ENCODE results near the gene TPK1. TPM values are rescaled to one million over a fixed set of nuclear protein-coding genes. Genes with fewer than 3 reads are reported as not detected.

The TPK1 gene
- total RNA-seq, 6 experiments from 2014 or later = 3.1 to 6.7 (median 4.3) TPM

- TF ChIP-seq POLR2A (IDR thresholded peaks at IDR 0.05) (no peak), CTCF (IDR thresholded peaks at IDR 0.05) (no peak)
- no peak overlapping the region for H3K4me3 ChIP-seq
- intact Hi-C loops (cut with DNase I) = no loop called here
- no peaks in the 10 kb centered on the region for H3K27me3 ChIP-seq
- 80% methylated on average over 4 of the region's 9 CpGs for WGBS (ENCODE audit: insufficient coverage, low coverage, low lambda C conversion rate, missing lambda C conversion rate)
- no peak for DNase-seq
- H3K4me1 ChIP-seq = no peaks in the 10 kb centered on the region
- H3K27ac ChIP-seq = no peak overlapping the region
- no peaks in the 10 kb centered on the region for H3K36me3 ChIP-seq
- ATAC-seq = no peak
- no peaks in the 10 kb centered on the region for H3K9me3 ChIP-seq
Observed at GRCh38 chr7:144659211-144659610, 176.6 kb downstream of the TPK1 start.

DNA sequence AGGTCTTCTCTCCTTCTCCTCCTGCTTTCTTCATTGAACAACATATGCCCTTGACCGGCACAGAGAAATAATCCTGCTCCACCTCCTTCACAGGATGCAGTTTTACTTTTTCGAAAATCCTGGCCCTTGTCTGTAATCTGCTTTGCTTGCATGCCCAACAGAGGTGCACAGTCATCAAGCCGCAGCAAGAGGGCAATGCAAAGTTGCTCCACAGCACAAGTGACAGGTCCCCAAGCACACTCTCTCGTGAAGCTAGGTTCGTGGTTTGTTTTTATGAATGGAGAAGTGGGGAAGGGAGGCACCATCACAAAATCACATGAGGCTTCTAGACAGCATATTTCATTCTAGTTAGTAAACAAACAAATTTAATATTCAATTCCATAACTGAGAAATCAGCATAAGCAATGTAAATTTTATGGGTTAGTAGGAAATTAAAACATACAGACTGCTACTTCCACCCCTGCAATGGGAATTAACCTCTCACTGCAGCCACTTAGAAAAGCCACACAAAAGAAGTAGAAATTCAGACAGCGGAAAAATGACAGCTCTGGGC, 178.8 kb downstream of the TPK1 start:
- intact Hi-C loops (cut with DNase I) = no loop called here
- H3K4me3 ChIP-seq = no peak overlapping the region

DNA sequence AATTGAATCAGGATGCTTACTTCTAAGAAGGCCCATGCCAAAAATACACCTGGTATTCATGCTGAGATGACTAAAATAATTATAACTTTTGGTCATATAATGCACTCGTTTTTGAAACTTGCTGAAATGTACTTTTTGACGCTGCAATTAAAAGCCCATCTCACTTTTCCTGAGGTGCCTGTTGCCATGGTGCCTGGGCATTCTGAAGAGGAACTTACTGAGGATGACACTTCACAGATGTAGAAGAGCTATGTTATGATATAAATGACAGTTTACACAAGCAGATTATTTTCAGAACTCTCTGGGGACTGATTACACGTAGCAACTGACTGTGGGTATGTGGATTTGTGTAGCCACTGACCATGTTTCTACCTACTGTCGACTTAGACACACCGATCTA, 182.4 kb downstream of the TPK1 start:
- Histone ChIP-seq H3K27me3 (no peaks in the 10 kb centered on the region), H3K36me3 (no peaks in the 10 kb centered on the region), H3K4me1 (no peaks in the 10 kb centered on the region), H3K9me3 (no peaks in the 10 kb centered on the region), H3K27ac (no peak overlapping the region), H3K4me3 (no peak overlapping the region)
- no peak for DNase-seq
- TF ChIP-seq CTCF (IDR thresholded peaks at IDR 0.05) (no peak), POLR2A (IDR thresholded peaks at IDR 0.05) (no peak)
- no peak for ATAC-seq
- 56% methylated on average over 5 of the region's 5 CpGs for WGBS (ENCODE audit: insufficient coverage, low coverage, low lambda C conversion rate, missing lambda C conversion rate)
- intact Hi-C loops (cut with DNase I) = no loop called here

More for the DNA sequence above, 178.8 kb downstream of the TPK1 start:
- 52% methylated on average over 6 of the region's 6 CpGs for WGBS (ENCODE audit: insufficient coverage, low coverage, low lambda C conversion rate, missing lambda C conversion rate)
- Histone ChIP-seq H3K4me1 (no peaks in the 10 kb centered on the region), H3K9me3 (no peaks in the 10 kb centered on the region), H3K36me3 (no peaks in the 10 kb centered on the region), H3K27me3 (no peaks in the 10 kb centered on the region), H3K27ac (no peak overlapping the region)
- TF ChIP-seq POLR2A (IDR thresholded peaks at IDR 0.05) = no peak
- no peak for TF ChIP-seq CTCF (IDR thresholded peaks at IDR 0.05)
- no peak for DNase-seq
- no peak for ATAC-seq

DNA sequence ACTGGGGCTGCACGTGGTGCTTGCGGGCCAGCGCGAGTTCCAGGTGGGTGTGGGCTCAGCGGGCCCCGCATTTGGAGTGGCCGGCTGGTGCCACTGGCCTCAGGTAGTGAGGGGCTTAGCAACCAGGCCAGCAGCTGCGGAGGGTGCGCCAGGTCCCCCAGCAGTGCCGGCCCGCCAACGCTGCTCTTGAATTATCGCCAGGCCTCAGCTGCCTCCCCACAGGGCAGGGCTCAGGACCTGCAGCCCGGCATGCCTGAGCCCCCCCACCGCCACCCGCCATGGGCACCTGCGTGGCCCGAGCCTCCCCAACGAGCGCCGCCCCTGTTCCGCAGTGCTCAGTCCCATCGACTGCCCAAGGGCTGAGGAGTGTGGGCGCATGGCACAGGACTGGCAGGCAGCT, 185.4 kb downstream of the TPK1 start:
- no peaks in the 10 kb centered on the region for H3K9me3 ChIP-seq
- no peaks in the 10 kb centered on the region for H3K4me1 ChIP-seq
- H3K36me3 ChIP-seq = no peaks in the 10 kb centered on the region
- H3K27ac ChIP-seq = no peak overlapping the region
- ATAC-seq = no peak
- no peak for DNase-seq
- no peak for TF ChIP-seq CTCF (IDR thresholded peaks at IDR 0.05)
- no peaks in the 10 kb centered on the region for H3K27me3 ChIP-seq
- WGBS (ENCODE audit: insufficient coverage, low coverage, low lambda C conversion rate, missing lambda C conversion rate) = no CpG with 5 or more reads among the region's 24 CpGs
- no peak overlapping the region for H3K4me3 ChIP-seq
- intact Hi-C loops (cut with DNase I) = no loop called here

- WGBS (ENCODE audit: insufficient coverage, low coverage, low lambda C conversion rate, missing lambda C conversion rate) = 43% methylated on average over 2 of the region's 2 CpGs
- no peak for TF ChIP-seq POLR2A (IDR thresholded peaks at IDR 0.05)
- no peak for TF ChIP-seq CTCF (IDR thresholded peaks at IDR 0.05)
- no peaks in the 10 kb centered on the region for H3K4me1 ChIP-seq
- no peaks in the 10 kb centered on the region for H3K36me3 ChIP-seq
- DNase-seq (no peak), ATAC-seq (no peak)
- no peaks in the 10 kb centered on the region for H3K27me3 ChIP-seq
- intact Hi-C loops (cut with DNase I) = no loop called here
- H3K9me3 ChIP-seq = no peaks in the 10 kb centered on the region
- H3K4me3 ChIP-seq = no peak overlapping the region
- H3K27ac ChIP-seq = no peak overlapping the region
Observed at GRCh38 chr7:144649120-144649519, 186.7 kb downstream of the TPK1 start.

All from right lobe of liver (tissue), 6 donors.